Activated T-cell treated with anti-CD3 and anti-CD28 coated beads for 1 hour (primary cell): ENCODE data around the gene OR52B4.
"Not testable (repeated sequence)": the region's sequence is repeated elsewhere in the genome, so short reads cannot be mapped to it uniquely, and the experiment has no call there.

Source experiments
- DNase-seq: peaks from one replicate; pipeline ENCODE4 v3.0.0-alpha.2; 2020; ENCODE audit warnings: low read depth

OR52B4 gene

GRCh38 chr11:4368286-4368685, at the start of gene OR52B4:
TSS of gene OR52B4 (minus strand) at chr11:4368386. CDS start at chr11:4368295, 91 bp downstream.
- DNase-seq, result no peak

GRCh38 chr11:4416816-4417215, 48.6 kb upstream of the OR52B4 start:
- DNase-seq, result no peak

- DNase-seq, result no peak
Measured at GRCh38 chr11:4416306-4416705, 48.1 kb upstream of the OR52B4 start.

- not testable (repeated sequence) for DNase-seq
Measured at GRCh38 chr11:4406206-4406605, 38.0 kb upstream of the OR52B4 start.

GRCh38 chr11:4393858-4394223, 25.7 kb upstream of the OR52B4 start:
- DNase-seq, result no peak

GRCh38 chr11:4393209-4393857, 25.1 kb upstream of the OR52B4 start, which contains the start of gene TRIM21:
TSS of gene TRIM21 (minus strand) at chr11:4393702. CDS start at chr11:4390409, 3,293 bp downstream.
- peak; percentile 82 for DNase-seq

- no peak for DNase-seq
Measured at GRCh38 chr11:4388221-4388620, 20.0 kb upstream of the OR52B4 start.

- no peak for DNase-seq
Measured at GRCh38 chr11:4385978-4386740, 18.0 kb upstream of the OR52B4 start.

GRCh38 chr11:4381901-4382300, 13.7 kb upstream of the OR52B4 start:
- no peak for DNase-seq

GRCh38 chr11:4375431-4376140, 7.4 kb upstream of the OR52B4 start:
- DNase-seq, result no peak

- DNase-seq, result no peak
Measured at GRCh38 chr11:4370166-4370565, 2.0 kb upstream of the OR52B4 start.

GRCh38 chr11:4348142-4348541, 20.0 kb downstream of the OR52B4 start:
- DNase-seq, result not testable (repeated sequence)

GRCh38 chr11:4345366-4345765, 22.8 kb downstream of the OR52B4 start:
- DNase-seq, result not testable (repeated sequence)

- not testable (repeated sequence) for DNase-seq
Measured at GRCh38 chr11:4334356-4334755, 33.8 kb downstream of the OR52B4 start.
